HEK293 (cell line): Measurements from ENCODE around the gene GPER1.

Source experiments
- CTCF ChIA-PET: fragments of 350-600 bp; formaldehyde crosslinking; extraction: SDS; loops from one replicate; lab custom pipeline; 2021; ENCODE audit warnings: antibody characterized with exemption; lab: Yijun Ruan, JAX
- POLR2A ChIA-PET: fragments of 300-600 bp; formaldehyde crosslinking; extraction: SDS; loops from one replicate; lab custom pipeline; 2020; ENCODE audit warnings: antibody characterized with exemption, inconsistent platforms; lab: Yijun Ruan, JAX
- H3K27ac ChIP-seq: fragments of 200-500 bp; sonication (Bioruptor generic); 2 replicates; pipeline ENCODE4 v1.5.1; 2014; ENCODE audit warnings: low read depth, low read length, control low read depth, inconsistent platforms; ENCODE audit errors: extremely low read depth
- H3K36me3 ChIP-seq, 2 experiments: fragments of 200-500 bp in 1 of 2; sonication (Bioruptor generic) in 1 of 2; 1 replicate in 1 of 2; 2 replicates in 1 of 2; pipeline ENCODE4 v1.5.1; 2014 to 2017; ENCODE audit warnings: inconsistent platforms in 2 of 2, low read length in 2 of 2; ENCODE audit not compliant: control insufficient read depth in 2 of 2, insufficient read depth in 1 of 2
- H3K4me1 ChIP-seq: fragments of 200-500 bp; sonication (Bioruptor generic); 2 replicates; pipeline ENCODE4 v1.5.1; 2014; ENCODE audit warnings: mild to moderate bottlenecking, low read length, inconsistent platforms; ENCODE audit not compliant: control insufficient read depth, insufficient read depth
- H3K4me3 ChIP-seq: 2 replicates; pipeline ENCODE4 v1.5.1; 2011; ENCODE audit warnings: low read depth, mild to moderate bottlenecking, control low read depth, low read length, moderate library complexity
- H3K9me3 ChIP-seq: fragments of 200-500 bp; sonication (Bioruptor generic); 2 replicates; pipeline ENCODE4 v1.5.1; 2014; ENCODE audit warnings: low read depth, low read length, inconsistent platforms; ENCODE audit not compliant: control insufficient read depth, insufficient read depth
- GLI2 ChIP-seq: fragments of 450-650 bp; formaldehyde crosslinking; IDR thresholded peaks from 2 replicates; pipeline ENCODE4; 2017; ENCODE audit warnings: missing biosample characterization, missing genetic modification characterization, low read depth, borderline replicate concordance
- IKZF3 ChIP-seq: fragments of 450-650 bp; IDR thresholded peaks from 2 replicates; pipeline ENCODE4 v1.5.0; 2018; ENCODE audit warnings: missing biosample characterization, mild to moderate bottlenecking, missing genetic modification characterization, moderate library complexity
- PRDM1 ChIP-seq: fragments of 450-650 bp; formaldehyde crosslinking; IDR thresholded peaks from 2 replicates; pipeline ENCODE4; 2016; ENCODE audit warnings: missing biosample characterization, missing genetic modification characterization
- SCRT1 ChIP-seq: fragments of 450-650 bp; formaldehyde crosslinking; IDR thresholded peaks from 2 replicates; pipeline ENCODE4 v1.5.1; 2016; ENCODE audit warnings: missing biosample characterization, missing genetic modification characterization, borderline replicate concordance
- SCRT2 ChIP-seq: fragments of 450-650 bp; formaldehyde crosslinking; IDR thresholded peaks from 2 replicates; pipeline ENCODE4 v1.5.1; 2016; ENCODE audit warnings: missing biosample characterization, missing genetic modification characterization
- SP2 ChIP-seq: fragments of 450-650 bp; formaldehyde crosslinking; IDR thresholded peaks from 2 replicates; pipeline ENCODE4 v1.5.1; 2016; ENCODE audit warnings: missing biosample characterization, missing genetic modification characterization
- SP7 ChIP-seq: fragments of 450-650 bp; formaldehyde crosslinking; IDR thresholded peaks from 2 replicates; pipeline ENCODE4 v1.5.1; 2016; ENCODE audit warnings: missing biosample characterization, missing genetic modification characterization
- TCF7L2 ChIP-seq: IDR thresholded peaks from 2 replicates; pipeline ENCODE4 v1.6.1; 2011; ENCODE audit warnings: low read depth, mild to moderate bottlenecking, inconsistent platforms, low read length, moderate library complexity, borderline replicate concordance
- TRIM28 ChIP-seq: IDR thresholded peaks from 2 replicates; pipeline ENCODE4 v1.6.1; 2011; ENCODE audit warnings: low read length, control low read depth, borderline replicate concordance
- ZBTB17 ChIP-seq: fragments of 450-650 bp; formaldehyde crosslinking; IDR thresholded peaks from 2 replicates; pipeline ENCODE4 v1.5.1; 2016; ENCODE audit warnings: missing biosample characterization, missing genetic modification characterization
- ZBTB48 ChIP-seq: fragments of 450-650 bp; formaldehyde crosslinking; IDR thresholded peaks from 2 replicates; pipeline ENCODE4 v1.5.1; 2016; ENCODE audit warnings: missing biosample characterization, missing genetic modification characterization
- ZIC2 ChIP-seq: fragments of 450-650 bp; formaldehyde crosslinking; IDR thresholded peaks from 2 replicates; pipeline ENCODE4 v1.5.1; 2016; ENCODE audit warnings: missing biosample characterization, missing genetic modification characterization
- ZNF10 ChIP-seq: fragments of 450-650 bp; formaldehyde crosslinking; IDR thresholded peaks from 2 replicates; pipeline ENCODE4 v1.5.1; 2017; ENCODE audit warnings: missing biosample characterization, missing genetic modification characterization
- ZNF24 ChIP-seq: fragments of 450-650 bp; formaldehyde crosslinking; IDR thresholded peaks from 2 replicates; pipeline ENCODE4 v1.5.1; 2016; ENCODE audit warnings: missing biosample characterization, missing genetic modification characterization
- ZNF302 ChIP-seq: fragments of 450-650 bp; formaldehyde crosslinking; IDR thresholded peaks from 2 replicates; pipeline ENCODE4 v1.5.1; 2016; ENCODE audit warnings: missing biosample characterization, missing genetic modification characterization, low read depth
- ZNF335 ChIP-seq: fragments of 450-650 bp; formaldehyde crosslinking; conservative IDR thresholded peaks from 2 replicates; pipeline ENCODE4 v1.5.1; 2016; ENCODE audit warnings: missing biosample characterization, missing genetic modification characterization
- ZNF366 ChIP-seq: fragments of 450-650 bp; formaldehyde crosslinking; conservative IDR thresholded peaks from 2 replicates; pipeline ENCODE4 v1.5.1; 2016; ENCODE audit warnings: missing biosample characterization, missing genetic modification characterization
- ZNF394 ChIP-seq: fragments of 450-650 bp; formaldehyde crosslinking; IDR thresholded peaks from 2 replicates; pipeline ENCODE4 v1.5.1; 2016; ENCODE audit warnings: missing biosample characterization, missing genetic modification characterization, mild to moderate bottlenecking, moderate library complexity, borderline replicate concordance
- ZNF426 ChIP-seq: fragments of 450-650 bp; formaldehyde crosslinking; IDR thresholded peaks from 2 replicates; pipeline ENCODE4 v1.5.1; 2017; ENCODE audit warnings: missing biosample characterization, missing genetic modification characterization, mild to moderate bottlenecking, inconsistent platforms, moderate library complexity
- ZNF561 ChIP-seq: fragments of 450-650 bp; IDR thresholded peaks from 2 replicates; pipeline ENCODE4 v1.5.1; 2018; ENCODE audit warnings: missing biosample characterization, missing genetic modification characterization, borderline replicate concordance
- ZNF596 ChIP-seq: fragments of 450-650 bp; IDR thresholded peaks from 2 replicates; pipeline ENCODE4 v1.5.0; 2018; ENCODE audit warnings: missing biosample characterization, mild to moderate bottlenecking, missing genetic modification characterization, moderate library complexity
- ZNF600 ChIP-seq: fragments of 450-650 bp; formaldehyde crosslinking; IDR thresholded peaks from 2 replicates; pipeline ENCODE4 v1.5.1; 2016; ENCODE audit warnings: missing biosample characterization, missing genetic modification characterization
- ZNF677 ChIP-seq: fragments of 450-650 bp; IDR thresholded peaks from 2 replicates; pipeline ENCODE4 v1.5.0; 2018; ENCODE audit warnings: missing biosample characterization, mild to moderate bottlenecking, missing genetic modification characterization, moderate library complexity
- ZNF747 ChIP-seq: fragments of 450-650 bp; formaldehyde crosslinking; IDR thresholded peaks from 2 replicates; pipeline ENCODE4 v1.5.1; 2016; ENCODE audit warnings: missing biosample characterization, missing genetic modification characterization
- TF ChIP-seq, protein P1 (sequence below): fragments of 450-650 bp; formaldehyde crosslinking; IDR thresholded peaks from 2 replicates; pipeline ENCODE4 v1.5.1; 2016; ENCODE audit warnings: missing biosample characterization, missing genetic modification characterization, borderline replicate concordance
- TF ChIP-seq, protein P2 (sequence below): fragments of 450-650 bp; formaldehyde crosslinking; optimal IDR thresholded peaks from 2 replicates; pipeline ENCODE3; 2016; ENCODE audit warnings: missing biosample characterization, mild to moderate bottlenecking, missing genetic modification characterization
- TF ChIP-seq, protein P3 (sequence below): fragments of 450-650 bp; formaldehyde crosslinking; IDR thresholded peaks from 2 replicates; pipeline ENCODE4 v1.5.1; 2016; ENCODE audit warnings: missing biosample characterization, missing genetic modification characterization

The GPER1 gene

GRCh38 chr7:1134951-1135350, 47.0 kb downstream of the GPER1 start:
- Histone ChIP-seq H3K27ac (no peak overlapping the region), H3K9me3 (no peaks in the 10 kb centered on the region), H3K4me1 (no peaks in the 10 kb centered on the region; the same call in 1 of the 2 replicates), H3K4me3 (no peak overlapping the region), H3K36me3 (peaks cover 0 to 4% of the 10 kb centered on the region in 2 experiments; a peak in 1 of 3 replicates)
- TF ChIP-seq ZNF302 (tag by site-specific recombination) (no peak), ZNF677 (tag by site-specific recombination) (no peak), ZNF426 (no peak), TCF7L2 (no peak), ZNF596 (tag by site-specific recombination) (no peak), SP7 (no peak), ZNF394 (tag by site-specific recombination) (no peak), ZNF561 (tag by site-specific recombination) (no peak), ZNF600 (tag by site-specific recombination) (no peak)
- TF ChIP-seq, protein P1, sequence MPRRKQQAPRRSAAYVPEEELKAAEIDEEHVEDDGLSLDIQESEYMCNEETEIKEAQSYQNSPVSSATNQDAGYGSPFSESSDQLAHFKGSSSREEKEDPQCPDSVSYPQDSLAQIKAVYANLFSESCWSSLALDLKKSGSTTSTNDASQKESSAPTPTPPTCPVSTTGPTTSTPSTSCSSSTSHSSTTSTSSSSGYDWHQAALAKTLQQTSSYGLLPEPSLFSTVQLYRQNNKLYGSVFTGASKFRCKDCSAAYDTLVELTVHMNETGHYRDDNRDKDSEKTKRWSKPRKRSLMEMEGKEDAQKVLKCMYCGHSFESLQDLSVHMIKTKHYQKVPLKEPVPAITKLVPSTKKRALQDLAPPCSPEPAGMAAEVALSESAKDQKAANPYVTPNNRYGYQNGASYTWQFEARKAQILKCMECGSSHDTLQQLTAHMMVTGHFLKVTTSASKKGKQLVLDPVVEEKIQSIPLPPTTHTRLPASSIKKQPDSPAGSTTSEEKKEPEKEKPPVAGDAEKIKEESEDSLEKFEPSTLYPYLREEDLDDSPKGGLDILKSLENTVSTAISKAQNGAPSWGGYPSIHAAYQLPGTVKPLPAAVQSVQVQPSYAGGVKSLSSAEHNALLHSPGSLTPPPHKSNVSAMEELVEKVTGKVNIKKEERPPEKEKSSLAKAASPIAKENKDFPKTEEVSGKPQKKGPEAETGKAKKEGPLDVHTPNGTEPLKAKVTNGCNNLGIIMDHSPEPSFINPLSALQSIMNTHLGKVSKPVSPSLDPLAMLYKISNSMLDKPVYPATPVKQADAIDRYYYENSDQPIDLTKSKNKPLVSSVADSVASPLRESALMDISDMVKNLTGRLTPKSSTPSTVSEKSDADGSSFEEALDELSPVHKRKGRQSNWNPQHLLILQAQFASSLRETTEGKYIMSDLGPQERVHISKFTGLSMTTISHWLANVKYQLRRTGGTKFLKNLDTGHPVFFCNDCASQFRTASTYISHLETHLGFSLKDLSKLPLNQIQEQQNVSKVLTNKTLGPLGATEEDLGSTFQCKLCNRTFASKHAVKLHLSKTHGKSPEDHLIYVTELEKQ (tag by site-specific recombination): no peak
- POLR2A ChIA-PET: no interaction called here
- CTCF ChIA-PET: interaction anchor here (0.6 kb wide), 2 partner anchors 141 to 406 kb away, joined by 3 read pairs; no protein-coding TSS in a partner anchor

DNA sequence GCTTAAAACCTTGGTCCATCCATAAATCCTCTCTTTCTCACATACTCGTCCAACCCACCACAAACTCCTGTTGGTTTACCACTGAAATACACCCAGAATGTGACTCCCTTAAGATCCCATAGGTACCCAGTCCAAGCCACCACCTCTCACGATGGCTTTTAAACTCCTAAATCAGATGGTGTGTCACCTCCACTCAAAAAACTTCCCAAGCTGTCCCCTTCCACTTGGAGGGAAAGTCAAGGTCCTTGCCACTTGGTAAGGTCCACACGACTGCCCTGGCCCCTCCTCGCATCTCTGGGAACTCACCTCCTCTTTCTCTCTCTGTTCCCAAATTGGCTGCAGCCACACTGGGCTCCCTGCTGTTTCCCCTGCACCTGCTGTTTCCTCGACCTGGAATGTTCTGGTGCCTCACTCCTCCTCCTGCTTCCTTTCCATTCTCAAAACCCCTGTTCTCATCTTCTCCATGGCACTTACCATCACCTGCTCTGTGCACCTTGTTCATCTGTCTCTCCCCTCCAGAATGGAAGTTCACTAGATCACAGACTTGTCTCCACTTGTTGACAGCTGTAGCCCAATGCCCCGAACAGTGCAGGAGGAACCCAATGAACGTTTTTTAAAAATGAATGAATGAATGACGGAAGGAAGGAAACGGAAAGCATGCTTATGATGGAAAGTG, 49.1 kb downstream of the GPER1 start:
- H3K36me3 ChIP-seq: peaks cover 0 to 4% of the 10 kb centered on the region in 2 experiments; a peak in 1 of 3 replicates
- H3K4me3 ChIP-seq: peak overlapping the region; percentile 74
- no peaks in the 10 kb centered on the region for H3K9me3 ChIP-seq
- H3K4me1 ChIP-seq: no peaks in the 10 kb centered on the region; the same call in 1 of the 2 replicates
- no peak overlapping the region for H3K27ac ChIP-seq
- ChIA-PET POLR2A (interaction anchor here (0.8 kb wide), 1 partner anchor 51 kb away, joined by 3 read pairs; no protein-coding TSS in a partner anchor), CTCF (interaction anchor here (0.6 to 3.6 kb wide), 5 partner anchors 39 to 977 kb away, joined by 3 to 16 read pairs (median 11); no protein-coding TSS in a partner anchor)
- TF ChIP-seq IKZF3 (tag by site-specific recombination) (peak; percentile 29; the same call in 1 of the 2 replicates), SCRT2 (tag by site-specific recombination) (peak; percentile 94), ZNF10 (tag by site-specific recombination) (peak; percentile 95), ZNF747 (tag by site-specific recombination) (no peak), ZBTB17 (tag by site-specific recombination) (peak; percentile 75), PRDM1 (tag by site-specific recombination) (peak; percentile 75), ZNF24 (tag by site-specific recombination) (peak; percentile 61; the same call in 1 of the 2 replicates), TRIM28 (no peak), ZIC2 (tag by site-specific recombination) (peak; percentile 69), SP2 (peak; percentile 55), ZBTB48 (tag by site-specific recombination) (no peak), ZNF335 (tag by site-specific recombination) (0 out of 2 replicates have a peak, but pooled peaks have one; percentile 28), GLI2 (tag by site-specific recombination) (no peak), SCRT1 (tag by site-specific recombination) (peak; percentile 79), ZNF366 (peak; percentile 83), ZNF600 (tag by site-specific recombination) (peak; percentile 75)
- TF ChIP-seq, protein P2, sequence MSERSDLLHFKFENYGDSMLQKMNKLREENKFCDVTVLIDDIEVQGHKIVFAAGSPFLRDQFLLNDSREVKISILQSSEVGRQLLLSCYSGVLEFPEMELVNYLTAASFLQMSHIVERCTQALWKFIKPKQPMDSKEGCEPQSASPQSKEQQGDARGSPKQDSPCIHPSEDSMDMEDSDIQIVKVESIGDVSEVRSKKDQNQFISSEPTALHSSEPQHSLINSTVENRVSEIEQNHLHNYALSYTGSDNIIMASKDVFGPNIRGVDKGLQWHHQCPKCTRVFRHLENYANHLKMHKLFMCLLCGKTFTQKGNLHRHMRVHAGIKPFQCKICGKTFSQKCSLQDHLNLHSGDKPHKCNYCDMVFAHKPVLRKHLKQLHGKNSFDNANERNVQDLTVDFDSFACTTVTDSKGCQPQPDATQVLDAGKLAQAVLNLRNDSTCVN (tag by site-specific recombination): peak; percentile 0
- TF ChIP-seq, protein P3, sequence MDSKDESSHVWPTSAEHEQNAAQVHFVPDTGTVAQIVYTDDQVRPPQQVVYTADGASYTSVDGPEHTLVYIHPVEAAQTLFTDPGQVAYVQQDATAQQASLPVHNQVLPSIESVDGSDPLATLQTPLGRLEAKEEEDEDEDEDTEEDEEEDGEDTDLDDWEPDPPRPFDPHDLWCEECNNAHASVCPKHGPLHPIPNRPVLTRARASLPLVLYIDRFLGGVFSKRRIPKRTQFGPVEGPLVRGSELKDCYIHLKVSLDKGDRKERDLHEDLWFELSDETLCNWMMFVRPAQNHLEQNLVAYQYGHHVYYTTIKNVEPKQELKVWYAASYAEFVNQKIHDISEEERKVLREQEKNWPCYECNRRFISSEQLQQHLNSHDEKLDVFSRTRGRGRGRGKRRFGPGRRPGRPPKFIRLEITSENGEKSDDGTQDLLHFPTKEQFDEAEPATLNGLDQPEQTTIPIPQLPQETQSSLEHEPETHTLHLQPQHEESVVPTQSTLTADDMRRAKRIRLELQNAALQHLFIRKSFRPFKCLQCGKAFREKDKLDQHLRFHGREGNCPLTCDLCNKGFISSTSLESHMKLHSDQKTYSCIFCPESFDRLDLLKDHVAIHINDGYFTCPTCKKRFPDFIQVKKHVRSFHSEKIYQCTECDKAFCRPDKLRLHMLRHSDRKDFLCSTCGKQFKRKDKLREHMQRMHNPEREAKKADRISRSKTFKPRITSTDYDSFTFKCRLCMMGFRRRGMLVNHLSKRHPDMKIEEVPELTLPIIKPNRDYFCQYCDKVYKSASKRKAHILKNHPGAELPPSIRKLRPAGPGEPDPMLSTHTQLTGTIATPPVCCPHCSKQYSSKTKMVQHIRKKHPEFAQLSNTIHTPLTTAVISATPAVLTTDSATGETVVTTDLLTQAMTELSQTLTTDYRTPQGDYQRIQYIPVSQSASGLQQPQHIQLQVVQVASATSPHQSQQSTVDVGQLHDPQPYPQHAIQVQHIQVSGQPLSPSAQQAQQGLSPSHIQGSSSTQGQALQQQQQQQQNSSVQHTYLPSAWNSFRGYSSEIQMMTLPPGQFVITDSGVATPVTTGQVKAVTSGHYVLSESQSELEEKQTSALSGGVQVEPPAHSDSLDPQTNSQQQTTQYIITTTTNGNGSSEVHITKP: peak; percentile 95
